Neural crest cell (in vitro differentiated cells): Measurements from ENCODE around the gene TDRD9. TPM values are rescaled to one million over a fixed set of nuclear protein-coding genes. Genes with fewer than 3 reads are reported as not detected.

Experiments
- DNase-seq: peaks from one replicate; pipeline ENCODE4 v3.0.0; 2021; ENCODE audit warnings: low read depth, mixed read lengths, low spot score
- H3K27ac Mint-ChIP-seq: one replicate; pipeline ENCODE4 v1.8.0; 2021; ENCODE audit warnings: mild to moderate bottlenecking, mixed read lengths; ENCODE audit not compliant: unreplicated experiment
- H3K27me3 Mint-ChIP-seq: 2 replicates; pipeline ENCODE4 v1.8.0; 2021; ENCODE audit warnings: low read depth, mild to moderate bottlenecking, mixed read lengths
- H3K36me3 Mint-ChIP-seq: 2 replicates; pipeline ENCODE4 v1.8.0; 2021; ENCODE audit warnings: low read depth, mild to moderate bottlenecking, mixed read lengths
- H3K4me1 Mint-ChIP-seq: 2 replicates; pipeline ENCODE4 v1.8.0; 2021; ENCODE audit warnings: mixed read lengths
- H3K4me3 Mint-ChIP-seq: one replicate; pipeline ENCODE4 v1.8.0; 2021; ENCODE audit warnings: mild to moderate bottlenecking, mixed read lengths
- H3K9me3 Mint-ChIP-seq: 2 replicates; pipeline ENCODE4 v1.8.0; 2021; ENCODE audit warnings: mixed read lengths
- CTCF ChIP-seq: fragments of 200-600 bp; sonication (generic); conservative IDR thresholded peaks from 2 replicates; pipeline ENCODE4 v1.5.0; 2021; ENCODE audit warnings: antibody characterized with exemption, mild to moderate bottlenecking
- total RNA-seq: library from RNA; stranded (reverse); gene quantifications from 2 replicates; pipeline ENCODE4 v1.2.1, GENCODE V29; 2021

Gene TDRD9
- total RNA-seq, 1 donor from 2014 or later = not detected

GRCh38 chr14:104041430-104042104, 113.3 kb downstream of the TDRD9 start:
- Mint-ChIP-seq H3K9me3 (no peaks in the 10 kb centered on the region), H3K27me3 (peaks cover 10% of the 10 kb centered on the region), H3K27ac (no peak overlapping the region), H3K4me1 (no peaks in the 10 kb centered on the region), H3K4me3 (no peak overlapping the region), H3K36me3 (no peaks in the 10 kb centered on the region)
- TF ChIP-seq CTCF = no peak
- DNase-seq = no peak

- no peaks in the 10 kb centered on the region for H3K9me3 Mint-ChIP-seq
- TF ChIP-seq CTCF = no peak
- H3K4me1 Mint-ChIP-seq = no peaks in the 10 kb centered on the region
- H3K27me3 Mint-ChIP-seq = peaks cover 5% of the 10 kb centered on the region
- no peaks in the 10 kb centered on the region for H3K36me3 Mint-ChIP-seq
- H3K27ac Mint-ChIP-seq = no peak overlapping the region
- H3K4me3 Mint-ChIP-seq = no peak overlapping the region
- no peak for DNase-seq
Observed at GRCh38 chr14:104044016-104044415, 115.8 kb downstream of the TDRD9 start.

- no peak for TF ChIP-seq CTCF
- Mint-ChIP-seq H3K4me3 (no peak overlapping the region), H3K4me1 (no peaks in the 10 kb centered on the region), H3K27ac (no peak overlapping the region), H3K36me3 (no peaks in the 10 kb centered on the region), H3K27me3 (no peaks in the 10 kb centered on the region), H3K9me3 (no peaks in the 10 kb centered on the region)
- DNase-seq = no peak
Observed at GRCh38 chr14:104047761-104048160, 119.5 kb downstream of the TDRD9 start.

GRCh38 chr14:104048758-104049507, 120.7 kb downstream of the TDRD9 start:
- no peaks in the 10 kb centered on the region for H3K4me1 Mint-ChIP-seq
- TF ChIP-seq CTCF = no peak
- no peaks in the 10 kb centered on the region for H3K9me3 Mint-ChIP-seq
- H3K27ac Mint-ChIP-seq = no peak overlapping the region
- no peaks in the 10 kb centered on the region for H3K27me3 Mint-ChIP-seq
- H3K36me3 Mint-ChIP-seq = no peaks in the 10 kb centered on the region
- DNase-seq = no peak
- no peak overlapping the region for H3K4me3 Mint-ChIP-seq

GRCh38 chr14:104049576-104050240, 121.5 kb downstream of the TDRD9 start:
- no peak for DNase-seq
- H3K9me3 Mint-ChIP-seq = no peaks in the 10 kb centered on the region

More at GRCh38 chr14:104049576-104050240, 121.5 kb downstream of the TDRD9 start:
- Mint-ChIP-seq H3K4me3 (no peak overlapping the region), H3K4me1 (no peaks in the 10 kb centered on the region), H3K36me3 (no peaks in the 10 kb centered on the region), H3K27me3 (peaks cover 4% of the 10 kb centered on the region), H3K27ac (no peak overlapping the region)
- no peak for TF ChIP-seq CTCF
